NCI-H2227 (cell line): ENCODE measurements around the gene CELF2.
A peak's percentile ranks its signal among the peaks of the same experiment; 100 is the strongest.

Experiments used
- DNase-seq: peaks from one replicate; lab custom pipeline; 2025; ENCODE audit not compliant: unreplicated experiment; lab: John Stamatoyannopoulos, UW

Gene CELF2

DNA sequence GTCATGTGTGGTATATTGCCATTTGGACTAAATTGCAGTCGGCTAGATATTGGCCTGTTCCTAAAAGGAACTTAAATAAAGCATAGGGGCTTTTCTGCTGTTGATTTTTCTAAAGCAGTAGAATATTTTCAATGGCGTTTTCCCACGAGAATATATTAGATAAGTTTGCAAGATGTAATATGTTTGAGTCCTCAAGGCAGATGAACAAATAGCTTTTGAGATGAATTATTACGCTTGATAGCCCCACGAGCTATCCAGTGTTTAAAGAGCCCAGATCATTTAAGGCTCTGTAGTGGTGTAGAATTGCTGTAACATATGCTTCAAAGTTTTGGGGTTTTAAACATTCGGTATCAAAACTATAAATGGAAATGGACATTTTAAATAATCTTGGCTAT is 2.9 kb downstream of the CELF2 start:
- no peak for DNase-seq

DNA sequence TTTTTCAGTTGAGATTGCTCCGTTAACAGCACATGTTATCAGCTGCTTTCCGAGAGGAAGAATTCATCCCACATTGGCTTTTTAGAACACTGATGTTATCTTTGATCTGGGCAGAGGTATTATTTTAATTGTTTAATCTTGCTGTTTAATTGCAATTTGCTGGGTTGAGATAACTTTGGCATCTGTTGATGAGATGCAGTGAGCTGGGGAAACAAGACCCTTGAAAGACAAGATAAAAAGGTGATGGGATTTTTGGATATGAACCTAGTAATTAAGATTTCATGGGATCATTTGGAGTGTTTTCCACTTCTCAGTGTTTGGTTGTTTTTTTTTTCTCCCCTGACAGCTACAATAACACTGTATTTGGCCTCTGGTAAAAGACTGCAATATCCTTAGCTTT is 4.5 kb downstream of the CELF2 start:
- no peak for DNase-seq

GRCh38 chr10:11023009-11023953 is 5.6 kb downstream of the CELF2 start:
- DNase-seq = no peak

GRCh38 chr10:11024596-11024995 is 6.9 kb downstream of the CELF2 start:
- no peak for DNase-seq

DNA sequence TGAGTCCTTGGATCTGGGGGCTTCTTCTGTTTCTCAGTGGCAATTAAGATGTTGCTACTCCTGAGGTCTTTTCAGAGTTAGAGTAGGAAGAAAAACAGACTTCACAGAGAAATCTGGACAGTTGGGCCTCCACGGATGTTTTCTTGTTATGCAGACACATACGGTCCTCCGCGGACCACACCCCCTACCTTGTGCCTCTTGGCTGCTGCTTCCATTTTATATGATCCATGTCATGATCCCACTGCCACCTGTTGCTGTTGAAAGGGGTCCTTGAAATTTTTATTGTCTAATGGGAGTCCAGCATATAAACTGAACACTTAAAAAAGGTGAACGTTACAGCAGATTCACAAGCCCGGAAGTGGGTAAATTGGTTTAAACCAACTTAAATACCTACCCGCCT is 8.3 kb downstream of the CELF2 start:
- DNase-seq = no peak

DNA sequence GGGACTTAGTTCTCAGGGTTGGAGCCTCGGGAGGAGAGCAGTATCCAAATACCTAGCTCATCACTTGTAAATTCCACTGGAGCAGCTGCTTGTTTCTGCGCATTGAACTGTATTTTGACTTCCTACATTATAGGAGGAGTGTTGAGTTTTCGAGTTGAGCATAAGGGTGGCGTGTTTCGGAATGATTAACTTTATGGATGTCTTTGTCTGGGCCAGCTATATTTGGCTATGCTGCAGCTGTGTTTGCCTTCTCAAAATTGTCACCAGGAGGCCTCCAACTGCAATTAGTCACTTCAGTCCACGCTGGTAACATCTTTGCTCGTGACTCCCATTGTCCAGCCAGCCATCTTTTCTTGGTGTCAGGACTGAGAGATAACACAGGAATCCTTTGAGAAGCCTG is 9.1 kb downstream of the CELF2 start:
- DNase-seq = no peak

DNA sequence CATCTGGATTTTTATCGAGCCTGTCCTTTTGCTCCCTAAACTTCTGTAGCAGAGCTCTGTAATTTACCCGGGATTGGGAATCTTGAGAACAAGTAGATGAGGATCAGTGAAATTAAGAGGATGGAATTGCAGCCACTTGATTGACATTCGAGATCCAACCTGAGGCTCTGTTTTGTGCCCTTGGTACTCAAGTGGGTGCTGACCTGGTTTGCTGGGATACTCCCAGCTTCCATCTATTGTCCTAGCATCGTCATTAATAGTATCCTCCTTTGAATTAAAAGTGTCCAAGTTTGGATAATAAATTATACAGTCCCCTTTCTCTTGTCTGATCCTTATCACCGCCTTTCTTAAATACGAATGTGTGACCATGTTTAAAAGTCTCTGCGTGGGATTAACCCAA is 17.1 kb downstream of the CELF2 start:
- DNase-seq = no peak

- no peak for DNase-seq
These were observed 17.8 kb downstream of the CELF2 start for GRCh38 chr10:11035301-11035991.

- peak; percentile 11 for DNase-seq
These were observed 18.8 kb downstream of the CELF2 start for GRCh38 chr10:11036424-11037011.

DNA sequence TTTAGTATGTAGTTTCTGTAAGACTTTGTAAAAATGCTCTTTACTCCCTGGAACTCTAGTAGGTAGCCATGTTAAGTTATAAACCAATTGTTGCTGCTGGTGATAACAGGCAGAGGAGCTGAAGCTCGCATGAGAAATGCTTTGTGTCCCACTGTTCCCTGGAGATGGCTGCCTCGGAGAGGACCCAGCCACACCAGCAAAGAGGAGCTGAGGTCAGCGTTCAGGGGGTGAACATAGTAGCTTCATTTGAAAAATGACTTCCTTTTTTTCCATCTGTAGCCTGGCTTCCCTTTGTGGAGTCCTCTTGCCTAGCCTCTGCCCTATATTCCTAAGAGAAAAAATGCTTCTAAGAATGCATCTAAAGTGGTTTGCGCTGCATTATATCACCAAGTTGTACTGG is 20.3 kb downstream of the CELF2 start:
- DNase-seq = no peak

GRCh38 chr10:11042357-11042756 is 24.7 kb downstream of the CELF2 start:
- DNase-seq = no peak

DNA sequence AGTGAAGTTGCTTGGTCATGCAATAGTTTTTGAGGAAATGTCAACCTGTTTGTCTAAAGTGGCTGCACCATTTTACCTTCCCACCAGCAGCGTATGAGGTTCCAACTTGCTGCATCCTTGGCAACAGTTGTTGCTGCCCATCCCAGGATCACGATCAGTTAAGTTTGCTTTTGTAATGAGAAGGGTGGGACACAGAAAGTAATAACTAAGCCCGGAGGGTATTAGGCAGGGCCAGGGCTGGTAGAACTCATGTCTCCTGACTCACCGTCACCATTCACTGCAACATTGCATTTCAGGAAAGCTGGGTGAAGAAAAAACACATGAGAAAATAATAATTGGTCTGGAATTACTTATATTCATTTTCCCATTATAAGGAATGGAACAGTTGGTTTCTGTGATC is 25.4 kb downstream of the CELF2 start:
- no peak for DNase-seq

DNA sequence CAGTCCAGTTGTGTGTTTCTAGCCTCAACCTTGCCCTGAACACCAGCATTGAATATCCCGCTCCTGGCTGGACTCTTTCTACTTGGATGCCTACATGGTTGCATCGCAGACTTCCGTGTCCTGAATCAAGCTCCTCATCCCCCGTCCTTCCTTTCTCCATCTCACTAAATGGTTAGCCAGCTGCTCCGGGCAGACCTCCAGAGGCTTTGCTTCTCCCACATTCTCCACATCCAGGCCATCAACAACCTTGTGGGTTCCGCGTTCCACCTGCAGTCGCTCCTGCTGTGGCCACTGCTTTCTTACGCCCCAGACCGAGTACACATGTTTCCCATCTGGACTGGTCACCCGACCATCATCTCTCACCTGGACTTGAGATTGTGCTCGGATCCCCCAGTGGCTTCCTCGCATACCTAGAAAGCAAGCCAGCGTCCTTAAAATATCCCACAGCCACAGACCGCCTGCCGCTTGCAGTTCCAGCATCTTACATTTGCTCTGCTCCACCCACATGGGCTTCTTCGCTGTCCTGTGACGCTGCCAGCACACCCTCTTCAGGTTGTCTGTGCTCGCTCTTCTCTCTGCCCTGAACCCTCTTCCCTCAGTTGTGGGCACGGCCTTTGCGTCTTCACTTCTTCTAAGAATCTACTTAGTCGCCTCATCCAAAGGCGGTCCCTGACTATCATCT is 25.9 kb downstream of the CELF2 start:
- no peak for DNase-seq

GRCh38 chr10:11045487-11045886 is 27.8 kb downstream of the CELF2 start:
- no peak for DNase-seq

- DNase-seq = no peak
These were observed 28.5 kb downstream of the CELF2 start for GRCh38 chr10:11045995-11046775.

DNA sequence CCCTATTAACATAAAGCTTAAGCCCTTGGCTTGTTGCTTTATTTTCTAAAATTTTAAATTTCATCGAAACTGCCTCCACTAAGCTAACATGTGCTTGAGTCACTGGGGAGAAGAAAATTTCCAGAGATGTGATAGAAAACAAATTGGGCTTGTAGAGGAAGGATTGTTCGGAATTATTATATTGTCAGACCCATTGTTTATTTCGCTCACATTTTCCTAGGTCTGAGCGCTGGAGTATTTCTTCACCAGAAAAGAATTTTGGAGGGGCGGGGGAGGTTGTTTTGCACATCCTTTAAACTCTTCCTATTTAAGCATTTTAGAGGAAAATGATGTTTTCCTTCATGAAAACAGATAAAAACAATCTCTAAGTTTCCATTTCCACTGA is 29.1 kb downstream of the CELF2 start:
- DNase-seq = no peak

GRCh38 chr10:11048707-11049278 is 31.1 kb downstream of the CELF2 start:
- DNase-seq = no peak

DNA sequence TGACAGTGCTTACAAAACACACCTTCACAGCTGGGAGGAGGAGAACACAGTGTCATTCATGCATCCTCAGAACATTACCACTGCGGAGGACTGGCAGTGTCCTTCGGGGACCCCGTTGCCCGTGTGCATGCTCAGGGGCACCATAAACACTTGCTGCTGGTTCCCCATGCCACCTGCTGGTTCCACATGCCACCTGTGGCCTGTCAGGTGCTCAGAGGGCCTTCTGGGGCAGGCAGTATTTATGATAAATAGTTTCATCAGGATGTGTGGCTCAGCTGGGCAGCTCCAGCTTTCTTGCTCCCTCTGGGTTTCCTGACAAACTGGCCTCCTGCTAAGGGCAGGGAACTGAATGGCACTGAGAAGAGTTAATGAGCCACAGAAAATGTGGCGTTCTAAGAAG is 32.1 kb downstream of the CELF2 start:
- DNase-seq = no peak

GRCh38 chr10:11050301-11051287 is 32.9 kb downstream of the CELF2 start:
- DNase-seq = no peak
